Erythroblast (primary cell): ENCODE measurements around the gene C19orf85.

ENCODE experiments used
- GATA1 ChIP-seq: IDR thresholded peaks from 2 replicates; pipeline ENCODE4 v1.6.1; 2011; ENCODE audit warnings: low read depth, mild to moderate bottlenecking, control low read depth, low read length, moderate library complexity
- POLR2A ChIP-seq: IDR thresholded peaks from 2 replicates; pipeline ENCODE4 v1.6.1; 2011; ENCODE audit warnings: mild to moderate bottlenecking, low read length

- TF ChIP-seq POLR2A = no peak
- no peak for TF ChIP-seq GATA1
Measured at GRCh38 chr19:55447421-55448174, 17.0 kb downstream of the C19orf85 start.
